GM19099 (cell line): ENCODE results near the gene FAM81A.

ENCODE experiments used
- POLR2A ChIP-seq: IDR thresholded peaks from 3 replicates; pipeline ENCODE4 v1.6.1; 2011; ENCODE audit warnings: low read depth; ENCODE audit not compliant: insufficient read length; ENCODE audit errors: extremely low read depth

FAM81A gene

DNA sequence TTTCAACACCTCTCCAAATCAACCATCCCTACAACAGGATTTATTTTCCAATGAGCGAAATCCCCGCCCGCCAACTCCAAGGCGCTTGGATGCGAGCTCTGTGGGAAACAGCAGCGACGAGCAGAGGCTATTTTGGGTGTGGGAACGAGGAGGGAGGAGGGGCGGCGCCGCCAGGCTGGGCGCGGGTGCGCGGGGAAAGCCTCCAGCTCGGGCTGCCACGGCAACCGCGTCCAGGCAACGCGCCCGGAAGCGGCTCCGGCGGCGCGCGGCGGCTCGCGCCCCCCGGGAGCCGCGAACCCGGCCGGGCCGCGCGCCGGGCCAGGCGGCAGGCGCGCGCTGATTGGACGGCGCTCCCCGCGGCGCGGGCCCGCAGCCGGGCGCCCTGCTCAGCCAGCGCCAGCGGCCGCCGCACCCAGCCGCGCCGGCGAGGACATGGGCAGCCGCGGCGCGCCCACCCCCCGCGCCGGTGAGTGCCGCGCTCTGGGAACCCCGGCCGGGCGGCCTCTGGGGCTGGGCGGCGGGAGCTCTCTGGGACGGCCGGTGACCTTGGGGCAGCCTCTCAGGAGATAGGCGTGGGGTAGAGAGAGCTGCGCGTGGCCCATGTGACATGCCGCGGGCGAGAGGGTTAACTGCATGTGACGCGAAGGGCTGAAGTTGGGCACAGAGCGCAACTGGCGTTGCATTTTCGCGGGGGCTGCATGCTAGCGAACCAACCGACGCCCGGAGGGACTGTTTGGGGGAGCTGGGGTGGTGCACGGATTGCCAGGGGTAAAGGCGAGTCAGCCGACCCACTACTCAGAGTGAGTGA, at the start of gene FAM81A:
TSS of gene FAM81A (plus strand) at position 370 of the 808 bp plus-strand sequence. CDS start 20,441 bp downstream, outside the sequence.
- peak; percentile 46 for TF ChIP-seq POLR2A

DNA sequence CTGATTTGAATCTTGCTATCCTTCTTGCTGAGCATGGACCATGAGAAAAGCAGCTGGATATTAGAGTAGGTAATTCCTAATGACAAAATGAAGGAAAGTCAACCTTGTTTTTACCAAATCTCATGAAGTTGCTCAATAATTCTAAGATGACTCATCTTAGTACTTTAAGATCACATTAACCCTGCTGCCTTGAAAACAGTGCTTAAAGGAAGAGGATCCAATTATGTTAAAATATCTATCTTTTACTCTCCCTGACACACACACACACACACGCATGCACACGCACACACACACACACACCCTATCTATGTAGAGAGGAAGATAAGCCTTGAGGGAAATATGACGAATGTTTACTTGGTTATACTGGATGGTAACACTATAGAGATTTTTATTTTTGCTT, 49.3 kb upstream of the FAM81A start:
- TF ChIP-seq POLR2A = no peak

DNA sequence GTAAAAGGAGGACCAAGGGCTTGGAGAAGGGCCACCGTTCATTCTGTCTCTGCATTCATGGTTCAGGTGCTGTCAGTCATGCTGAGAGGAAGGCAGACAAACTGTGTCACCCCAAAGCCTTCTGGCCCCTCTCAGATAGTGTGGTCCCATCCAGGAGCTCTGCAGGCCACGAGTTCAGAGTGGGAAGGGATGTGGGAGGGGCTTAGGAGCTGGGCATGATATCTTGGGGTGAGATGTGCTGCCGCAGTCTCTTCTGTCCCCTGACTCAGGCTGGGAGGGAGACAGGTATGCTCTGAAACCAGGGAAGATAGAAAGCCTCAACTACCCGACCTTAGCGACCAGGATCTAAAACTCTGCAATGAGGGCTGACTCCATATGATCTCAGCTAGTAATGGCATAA, 45.7 kb upstream of the FAM81A start:
- TF ChIP-seq POLR2A = no peak

DNA sequence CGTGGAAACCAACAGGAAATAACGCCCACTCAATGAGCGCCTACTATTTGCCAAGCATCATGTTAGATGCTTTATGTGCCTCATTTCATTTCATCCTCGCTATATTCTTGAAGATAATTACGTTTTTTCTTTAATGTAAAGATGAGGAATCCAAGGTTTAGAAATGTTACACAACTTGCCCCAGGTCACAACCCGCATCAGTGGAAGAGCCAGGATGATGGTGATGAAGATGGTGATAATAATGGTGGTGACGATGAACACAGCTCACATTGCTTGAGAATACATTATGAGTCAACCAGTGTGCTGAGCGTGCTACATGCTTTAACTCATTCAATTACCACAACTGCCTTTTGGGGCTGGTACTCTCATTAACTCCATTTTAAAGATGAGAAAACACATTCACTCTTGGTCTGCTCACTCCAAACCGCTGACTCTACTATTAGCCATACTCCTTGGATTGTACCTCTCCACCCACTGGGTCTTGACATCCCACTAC, 43.8 kb upstream of the FAM81A start:
- TF ChIP-seq POLR2A = no peak

DNA sequence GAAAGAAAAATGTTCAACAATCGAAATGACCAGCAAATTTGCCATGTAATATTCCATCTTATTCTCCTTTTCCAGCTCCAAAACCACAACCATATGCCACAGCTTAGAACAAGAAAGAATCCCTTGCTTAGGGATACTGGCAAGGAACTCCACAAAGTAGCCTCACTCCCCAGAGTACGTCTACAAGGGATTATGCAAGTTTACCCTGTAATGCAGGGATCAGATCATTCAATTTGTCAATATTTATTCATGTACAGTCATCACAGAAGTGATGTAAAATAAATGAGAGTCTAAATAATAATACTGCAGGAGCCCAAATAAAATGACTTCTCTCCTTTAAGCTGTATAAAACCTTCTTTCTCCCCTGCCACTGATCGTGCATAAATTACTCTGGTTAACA, 41.8 kb upstream of the FAM81A start:
- no peak for TF ChIP-seq POLR2A

DNA sequence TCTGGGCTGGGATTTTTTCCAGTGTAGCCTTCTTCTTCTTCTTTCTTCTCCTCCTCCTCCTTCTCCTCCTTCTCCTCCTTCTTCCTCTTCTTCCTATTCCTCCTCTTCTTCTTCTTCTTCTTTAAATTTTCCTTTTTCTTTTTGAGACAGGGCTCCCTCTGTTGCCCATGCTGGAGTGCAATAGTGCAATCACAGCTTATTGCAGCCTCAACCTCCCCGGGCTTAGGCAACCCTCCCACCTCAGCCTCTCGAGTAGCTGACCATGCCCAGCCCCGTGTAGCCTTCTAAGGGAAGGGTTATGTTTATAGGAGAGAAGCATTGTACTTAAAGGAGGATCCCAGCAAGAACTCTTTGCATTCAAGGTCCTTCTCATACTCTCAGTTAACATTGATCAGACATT, 41.3 kb upstream of the FAM81A start:
- no peak for TF ChIP-seq POLR2A

DNA sequence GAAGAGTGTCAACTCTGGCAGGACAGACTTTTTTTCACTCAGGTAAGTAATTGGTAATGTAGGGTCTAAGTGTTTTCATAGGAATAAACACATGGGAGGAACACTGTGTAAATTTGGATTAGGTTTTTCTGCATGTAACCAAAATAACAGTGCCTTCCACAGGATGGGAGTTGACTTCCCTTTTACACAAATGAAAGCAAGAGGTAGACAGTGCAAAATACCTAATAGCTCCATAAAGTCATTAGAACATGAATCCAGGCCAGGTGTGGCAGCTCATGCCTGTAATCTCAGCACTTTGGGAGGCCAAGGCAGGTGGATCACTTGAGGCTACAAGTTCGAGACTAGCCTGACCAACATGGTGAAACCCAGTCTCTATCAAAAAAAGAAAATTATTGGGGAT, 39.8 kb upstream of the FAM81A start:
- TF ChIP-seq POLR2A = no peak

DNA sequence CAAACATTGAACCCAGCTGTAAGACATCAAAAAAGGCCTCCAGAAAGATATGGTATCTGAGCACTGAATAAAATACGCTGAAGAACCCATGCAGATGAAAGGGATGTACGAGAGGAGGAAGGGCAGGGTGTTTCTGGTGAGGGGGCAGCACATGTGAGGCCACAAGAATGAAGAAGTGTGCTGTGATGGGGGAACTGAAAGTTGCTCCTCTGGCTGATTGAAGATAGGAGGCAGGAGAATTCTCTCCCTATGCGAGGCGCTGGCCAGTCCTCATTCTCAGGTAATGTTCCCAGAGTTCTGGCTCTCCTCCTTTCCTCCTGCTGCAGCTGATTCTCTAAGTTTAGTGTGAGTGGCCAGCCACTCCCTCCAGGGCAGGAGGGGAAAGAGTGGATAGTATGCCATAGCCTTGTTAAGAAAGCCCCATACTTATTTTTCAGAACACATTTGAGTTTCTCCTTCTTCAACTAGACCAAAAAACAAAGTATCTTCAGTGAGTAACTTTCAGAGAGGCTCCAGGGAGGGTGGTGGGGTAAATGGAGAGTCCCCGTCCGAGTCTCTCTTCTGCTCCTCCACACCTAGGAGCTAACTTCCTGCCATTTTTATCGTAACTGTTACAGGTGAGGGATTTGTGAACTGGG, 38.4 kb upstream of the FAM81A start:
- no peak for TF ChIP-seq POLR2A

DNA sequence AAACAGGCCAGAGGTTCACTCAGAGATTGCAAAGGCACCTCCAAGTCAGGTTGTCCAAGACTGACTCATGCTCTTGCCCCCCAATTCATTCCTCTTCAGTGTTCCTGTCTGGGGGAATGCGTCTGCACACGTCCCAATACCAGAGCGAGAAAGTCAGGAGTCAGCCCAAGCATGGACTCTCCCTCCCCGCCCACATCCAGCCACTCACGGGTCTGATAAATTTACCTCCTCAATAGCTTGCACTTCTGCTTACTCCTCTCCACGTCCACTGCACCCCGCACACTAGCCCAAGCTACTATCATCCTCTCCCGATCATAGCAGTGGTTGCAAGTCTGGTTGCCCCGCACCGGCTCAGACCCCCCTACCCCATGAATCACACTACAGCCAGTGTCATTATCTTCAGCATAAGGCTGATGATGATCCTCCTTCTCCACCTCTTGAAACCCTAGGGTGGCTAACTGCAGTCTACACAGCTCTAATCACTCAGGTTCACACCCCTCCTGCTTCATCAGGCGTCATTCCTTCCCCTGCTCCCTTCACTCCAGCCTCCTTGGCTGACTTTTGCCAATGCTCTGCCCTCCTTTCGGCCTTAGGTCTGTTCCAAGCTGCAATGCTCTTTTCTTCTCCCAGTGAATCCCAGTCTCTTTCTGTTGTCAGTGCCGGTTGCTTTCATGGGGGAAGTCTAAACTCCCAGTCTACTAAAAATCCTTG, 37.7 kb upstream of the FAM81A start:
- no peak for TF ChIP-seq POLR2A

DNA sequence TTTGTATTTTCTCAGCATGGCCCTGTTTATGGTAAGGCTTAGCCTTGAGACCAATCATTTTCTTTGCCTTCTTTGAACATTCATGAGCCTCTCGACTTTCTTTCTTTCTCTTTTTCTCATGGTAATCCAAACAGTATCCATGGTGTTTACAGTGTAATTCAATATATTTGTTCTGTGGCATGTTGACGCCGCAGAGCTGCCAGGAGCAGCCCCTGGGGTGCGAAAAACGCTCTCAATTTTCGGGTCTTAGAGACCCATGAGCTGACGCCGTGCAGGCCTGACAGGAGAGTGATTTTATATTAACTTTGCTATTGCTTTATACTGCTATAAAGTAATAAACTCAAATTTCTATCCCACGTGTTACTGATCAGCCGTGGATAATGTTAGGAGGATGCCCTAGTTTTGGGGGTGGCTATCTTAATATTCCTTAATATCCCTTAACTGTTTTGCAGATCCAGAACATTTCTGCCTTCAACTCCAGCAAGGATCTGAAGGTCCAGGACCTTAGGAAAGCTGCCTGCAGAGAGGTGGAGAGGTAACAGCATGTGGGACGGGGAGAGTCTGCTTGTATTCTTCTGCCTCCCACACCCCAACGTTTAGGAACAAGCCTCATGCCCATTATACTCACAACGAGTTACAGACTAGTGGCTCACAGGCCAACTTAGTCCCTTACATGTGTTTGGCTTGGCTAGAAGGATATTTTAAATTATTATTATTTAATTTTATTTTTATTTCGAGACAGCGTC, 36.0 kb upstream of the FAM81A start:
- TF ChIP-seq POLR2A = no peak

DNA sequence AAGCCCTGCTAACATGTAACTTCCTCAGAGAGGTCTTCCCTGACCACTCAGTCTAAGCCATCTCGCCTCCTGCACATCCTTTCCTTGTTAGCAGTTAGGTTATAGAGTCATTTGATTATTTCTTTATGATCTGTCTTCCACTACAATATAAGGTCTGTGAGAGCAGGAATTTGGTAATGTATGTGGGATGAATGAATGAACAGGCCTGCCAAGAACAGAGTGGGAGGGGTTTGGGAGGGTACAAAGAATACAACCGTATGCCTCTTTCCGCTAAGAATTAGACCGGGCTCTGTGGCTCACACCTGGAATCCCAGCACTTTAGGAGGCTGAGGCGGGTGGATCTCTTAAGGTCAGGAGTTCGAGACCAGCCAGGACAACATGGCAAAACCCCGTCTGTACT, 32.9 kb upstream of the FAM81A start:
- no peak for TF ChIP-seq POLR2A

DNA sequence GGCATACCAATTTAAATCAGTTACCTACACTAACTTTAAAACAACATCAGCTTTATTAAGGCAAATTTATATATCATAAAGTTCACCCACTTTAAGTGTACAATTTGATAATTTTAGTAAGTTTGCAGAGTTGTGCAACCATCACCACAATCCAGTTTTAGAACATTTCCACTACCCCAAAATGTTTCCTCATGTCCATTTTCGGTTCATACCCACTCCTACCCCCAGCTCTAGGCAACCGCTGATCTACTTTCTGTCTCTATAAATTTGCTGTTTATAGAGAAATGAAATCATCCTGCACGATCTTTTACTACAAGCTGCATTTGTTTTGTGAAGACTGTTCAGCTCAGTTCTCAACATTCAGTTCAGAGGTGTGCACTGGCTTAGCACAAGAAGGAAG, 31.5 kb upstream of the FAM81A start:
- TF ChIP-seq POLR2A = no peak

DNA sequence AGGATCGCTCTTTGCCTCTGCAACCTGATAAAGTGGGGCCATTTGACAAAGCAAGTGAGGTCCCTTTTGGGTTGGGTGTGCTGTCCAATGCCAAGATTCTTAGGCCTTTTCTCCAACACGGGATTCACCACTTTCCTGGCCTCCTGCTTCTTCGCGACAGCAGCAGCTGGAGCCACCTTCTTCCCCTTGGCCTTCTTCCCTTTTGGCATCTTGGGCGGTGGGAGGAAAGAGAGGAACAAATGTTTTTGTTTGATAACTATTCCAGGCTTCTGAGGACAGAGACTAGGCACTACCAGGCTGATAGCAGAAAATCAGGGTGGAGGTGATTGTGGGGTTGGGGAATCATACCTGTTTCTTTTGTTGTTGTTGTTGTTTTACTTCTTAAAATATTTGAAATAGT, 30.0 kb upstream of the FAM81A start:
- TF ChIP-seq POLR2A = no peak

DNA sequence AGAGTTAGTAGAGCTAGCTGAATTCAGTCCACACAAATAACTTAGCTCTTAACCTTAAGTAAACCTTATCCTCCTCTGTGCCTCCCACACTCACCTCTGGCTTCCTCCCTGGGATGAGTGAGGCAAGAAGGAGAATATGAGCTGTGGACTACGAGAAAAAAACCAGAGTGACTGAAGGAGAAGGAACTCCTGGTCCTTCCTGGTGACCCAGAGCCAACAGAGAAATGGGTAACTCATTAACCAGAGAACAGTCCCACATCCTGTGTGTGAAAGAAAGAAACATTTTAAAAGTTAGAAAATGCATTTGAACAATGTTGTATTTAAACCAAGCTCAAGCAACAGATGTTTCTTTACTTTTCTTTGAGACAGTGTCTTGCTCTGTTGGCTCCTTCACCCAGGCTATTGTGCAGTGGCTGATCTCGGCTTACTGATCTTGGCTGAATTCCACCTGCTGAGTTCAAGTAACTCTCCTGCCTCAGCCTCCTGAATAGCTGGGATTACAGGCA, 27.5 kb upstream of the FAM81A start:
- TF ChIP-seq POLR2A = peak; percentile 52

DNA sequence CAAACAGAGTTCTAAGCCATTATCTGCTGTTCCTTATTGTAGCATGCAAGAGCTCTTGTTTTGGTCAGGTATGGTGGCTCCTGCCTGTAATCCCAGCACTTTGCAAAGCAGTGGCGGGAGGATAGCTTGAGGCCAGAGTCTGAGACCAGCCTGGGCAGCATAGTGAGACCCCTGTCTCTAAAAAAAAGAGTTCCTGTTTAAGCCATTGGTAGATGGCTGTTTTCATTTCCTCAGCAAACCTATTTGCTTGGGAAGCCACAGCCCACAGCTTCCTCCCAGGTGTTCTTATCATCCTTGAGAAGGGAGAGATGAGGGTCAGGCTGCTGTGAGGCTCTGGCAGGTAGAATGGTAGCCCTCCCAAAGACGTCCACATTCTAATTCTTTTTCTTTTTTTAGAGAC, 24.4 kb upstream of the FAM81A start:
- no peak for TF ChIP-seq POLR2A
